T-helper 2 cell treated with Interferon-gamma antibody and Interleukin-4, amounts not matched to agents 5 μg/mL and 100 μg/mL, for 36 hours (primary cell): ENCODE results near the gene MINDY4.

Experiments used
- DNase-seq: peaks from one replicate; pipeline ENCODE4 v3.0.0; 2021; ENCODE audit warnings: low spot score
- H3K27ac Mint-ChIP-seq: one replicate; pipeline ENCODE4 v1.8.0; 2021; ENCODE audit warnings: mild to moderate bottlenecking, mixed read lengths
- H3K27me3 Mint-ChIP-seq: one replicate; pipeline ENCODE4 v1.8.0; 2021; ENCODE audit warnings: low read depth, mixed read lengths
- H3K36me3 Mint-ChIP-seq: one replicate; pipeline ENCODE4 v1.8.0; 2021; ENCODE audit warnings: low read depth, mixed read lengths
- H3K4me1 Mint-ChIP-seq: one replicate; pipeline ENCODE4 v1.8.0; 2021; ENCODE audit warnings: low read depth, mixed read lengths
- H3K4me3 Mint-ChIP-seq: one replicate; pipeline ENCODE4 v1.8.0; 2022; ENCODE audit warnings: mild to moderate bottlenecking, moderate library complexity, mixed read lengths
- H3K9me3 Mint-ChIP-seq: one replicate; pipeline ENCODE4 v1.8.0; 2021; ENCODE audit warnings: mixed read lengths

Gene MINDY4

DNA sequence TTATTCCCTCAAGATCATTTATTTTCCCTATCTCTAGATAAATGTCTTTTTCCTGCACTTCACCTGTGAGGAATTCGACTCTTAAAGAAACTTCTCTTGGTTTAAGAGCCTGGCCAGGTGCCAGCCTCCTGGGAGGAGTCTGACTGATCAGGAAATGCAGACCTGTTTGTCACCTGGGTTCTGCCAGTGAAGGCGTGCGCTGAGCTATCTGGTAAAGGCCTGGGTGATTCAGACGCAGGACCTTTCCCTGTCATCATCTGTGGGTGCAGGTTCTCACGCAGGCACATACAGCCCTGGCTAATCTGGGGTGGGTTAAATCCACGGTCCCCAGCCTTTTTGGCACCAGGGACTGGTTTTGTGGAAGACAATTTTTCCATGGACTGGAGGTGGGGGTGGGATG, 75.2 kb downstream of the MINDY4 start:
- no peaks in the 10 kb centered on the region for H3K36me3 Mint-ChIP-seq
- no peak for DNase-seq
- no peaks in the 10 kb centered on the region for H3K27me3 Mint-ChIP-seq
- no peaks in the 10 kb centered on the region for H3K4me1 Mint-ChIP-seq
- H3K9me3 Mint-ChIP-seq, result no peaks in the 10 kb centered on the region
- no peak overlapping the region for H3K27ac Mint-ChIP-seq
- H3K4me3 Mint-ChIP-seq, result no peak overlapping the region

DNA sequence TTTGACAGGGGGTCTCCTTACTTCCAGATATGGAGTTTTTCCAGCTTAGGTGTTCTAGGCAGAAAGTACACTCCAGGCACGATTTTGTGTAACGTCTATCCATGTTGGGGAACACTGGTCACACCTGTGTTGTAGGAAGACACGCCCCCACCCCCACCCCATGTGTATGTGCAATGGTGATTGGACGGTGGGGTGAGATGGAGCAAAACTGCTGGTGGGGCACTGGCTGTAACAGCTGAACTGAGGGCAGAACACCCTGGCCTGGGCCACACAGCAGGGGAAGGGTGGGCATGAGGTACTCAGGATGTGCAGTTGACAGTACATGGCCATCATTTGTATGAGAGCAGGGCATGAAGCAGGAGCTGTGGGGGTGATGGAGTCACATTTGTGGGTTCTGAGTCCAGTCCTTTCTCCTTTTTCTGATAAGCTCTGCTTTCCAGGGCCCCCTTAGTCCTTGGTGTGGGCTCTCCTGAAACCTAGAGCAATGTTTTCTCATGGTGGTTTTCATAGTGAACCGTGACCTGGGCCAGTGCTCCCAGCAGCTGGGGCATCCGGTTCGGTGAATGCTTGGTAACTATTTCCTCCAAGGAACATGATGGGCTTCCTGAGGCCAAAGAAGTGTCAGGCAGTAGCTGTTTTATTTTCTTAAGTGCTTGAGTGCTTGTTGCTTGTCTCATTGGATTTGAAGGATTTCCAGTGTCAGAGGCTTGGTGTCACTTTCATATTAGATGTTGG, 77.1 kb downstream of the MINDY4 start:
- no peak for DNase-seq
- Mint-ChIP-seq H3K4me1 (no peaks in the 10 kb centered on the region), H3K27me3 (no peaks in the 10 kb centered on the region), H3K9me3 (no peaks in the 10 kb centered on the region), H3K36me3 (no peaks in the 10 kb centered on the region), H3K27ac (no peak overlapping the region), H3K4me3 (no peak overlapping the region)

DNA sequence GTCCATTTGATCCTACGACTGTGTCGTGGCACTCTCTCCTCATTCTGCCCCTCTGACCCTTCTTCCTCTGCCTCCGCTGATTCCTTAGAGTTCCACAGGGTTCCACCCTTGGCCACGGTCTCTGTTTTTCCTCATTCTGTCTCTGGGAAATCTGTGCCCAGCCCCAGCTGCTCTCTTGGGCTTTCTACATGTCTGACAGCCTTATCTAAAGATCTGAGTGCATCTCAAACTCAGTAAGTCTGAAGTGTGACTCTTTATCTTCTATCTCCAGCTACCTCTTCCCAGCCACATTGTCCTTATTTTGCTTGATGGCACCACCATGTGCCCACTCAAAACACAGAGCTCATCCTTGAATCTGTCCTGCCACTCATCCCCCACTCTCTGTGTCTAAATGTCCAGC, 78.3 kb downstream of the MINDY4 start:
- DNase-seq, result no peak
- H3K27ac Mint-ChIP-seq, result no peak overlapping the region
- no peaks in the 10 kb centered on the region for H3K27me3 Mint-ChIP-seq
- no peaks in the 10 kb centered on the region for H3K9me3 Mint-ChIP-seq
- no peak overlapping the region for H3K4me3 Mint-ChIP-seq
- no peaks in the 10 kb centered on the region for H3K36me3 Mint-ChIP-seq
- H3K4me1 Mint-ChIP-seq, result no peaks in the 10 kb centered on the region

DNA sequence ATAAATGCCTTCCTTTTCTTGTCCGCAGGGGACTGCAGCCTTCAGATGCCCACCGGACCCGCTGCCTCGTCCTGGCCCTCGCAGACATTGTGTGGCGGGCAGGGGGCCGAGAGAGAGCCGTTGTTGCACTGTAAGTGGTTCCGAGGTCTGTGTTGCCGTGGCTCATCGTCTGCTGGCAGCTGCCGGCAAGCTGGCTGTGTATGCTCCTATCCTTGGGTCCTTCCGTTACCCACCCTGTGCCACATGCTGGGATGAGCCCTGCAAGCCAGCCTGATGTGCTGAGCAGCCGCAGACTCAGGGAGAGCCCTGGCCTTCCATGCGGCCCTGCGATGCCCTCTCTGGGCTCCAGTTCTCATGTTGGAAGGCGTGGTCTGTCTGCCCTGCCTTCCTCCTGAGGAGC, 79.2 kb downstream of the MINDY4 start:
- Mint-ChIP-seq H3K9me3 (no peaks in the 10 kb centered on the region), H3K27me3 (no peaks in the 10 kb centered on the region), H3K4me3 (no peak overlapping the region), H3K4me1 (no peaks in the 10 kb centered on the region), H3K27ac (no peak overlapping the region), H3K36me3 (no peaks in the 10 kb centered on the region)
- no peak for DNase-seq

DNA sequence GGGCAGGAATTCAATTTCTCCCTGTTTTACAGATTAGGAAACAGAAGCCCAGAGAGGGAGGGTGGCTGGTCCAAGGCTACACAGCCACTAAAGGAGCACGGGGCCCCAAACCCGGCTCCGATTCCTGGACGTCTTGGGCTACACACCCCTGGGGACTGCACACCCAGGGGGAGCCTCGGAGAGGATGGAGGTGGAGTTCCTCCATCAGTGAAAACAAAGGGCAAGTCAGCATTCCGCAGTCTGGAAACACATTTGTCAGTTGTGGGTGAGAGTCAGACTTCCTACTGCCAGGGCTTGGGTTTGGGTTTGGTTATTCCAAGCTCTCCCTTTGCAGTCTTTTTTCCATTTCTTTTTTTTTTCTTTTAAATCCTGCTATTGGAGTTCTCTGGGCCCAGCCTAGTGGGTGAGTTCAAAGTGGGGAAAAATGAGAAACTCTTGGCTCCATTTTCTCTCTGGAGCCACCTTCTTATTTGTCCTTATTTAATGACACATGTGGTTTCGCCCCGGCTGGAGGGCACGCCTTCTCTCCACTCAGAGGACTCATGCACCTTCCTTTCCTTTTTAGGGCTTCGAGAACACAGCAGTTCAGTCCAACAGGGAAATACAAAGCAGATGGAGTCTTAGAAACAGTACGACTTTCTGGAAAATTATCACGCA, 80.6 kb downstream of the MINDY4 start:
- Mint-ChIP-seq H3K4me3 (no peak overlapping the region), H3K27ac (no peak overlapping the region), H3K9me3 (no peaks in the 10 kb centered on the region), H3K4me1 (no peaks in the 10 kb centered on the region), H3K36me3 (no peaks in the 10 kb centered on the region), H3K27me3 (no peaks in the 10 kb centered on the region)
- DNase-seq, result no peak

DNA sequence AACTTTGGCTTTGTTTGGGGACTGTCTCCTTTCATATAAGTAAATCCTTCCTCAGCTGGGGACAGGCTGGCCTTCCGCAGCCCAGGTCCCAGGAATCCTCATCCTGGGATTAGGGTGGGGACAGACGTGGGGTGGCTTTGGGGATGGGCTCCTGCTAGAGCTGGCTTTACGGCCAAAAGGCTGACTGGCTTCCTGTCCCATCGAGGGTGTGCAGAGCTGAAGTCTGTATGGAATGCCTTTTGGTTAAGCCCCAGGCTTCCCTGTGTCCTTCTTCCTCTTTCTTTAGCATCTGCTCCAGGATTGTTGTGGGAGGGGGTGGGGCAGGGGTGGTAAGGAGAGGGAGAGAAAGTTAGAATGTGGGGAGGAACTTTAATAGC, 81.1 kb downstream of the MINDY4 start:
- no peaks in the 10 kb centered on the region for H3K4me1 Mint-ChIP-seq
- H3K27ac Mint-ChIP-seq, result no peak overlapping the region
- no peaks in the 10 kb centered on the region for H3K9me3 Mint-ChIP-seq
- H3K27me3 Mint-ChIP-seq, result no peaks in the 10 kb centered on the region
- H3K36me3 Mint-ChIP-seq, result no peaks in the 10 kb centered on the region
- H3K4me3 Mint-ChIP-seq, result no peak overlapping the region
- DNase-seq, result no peak

DNA sequence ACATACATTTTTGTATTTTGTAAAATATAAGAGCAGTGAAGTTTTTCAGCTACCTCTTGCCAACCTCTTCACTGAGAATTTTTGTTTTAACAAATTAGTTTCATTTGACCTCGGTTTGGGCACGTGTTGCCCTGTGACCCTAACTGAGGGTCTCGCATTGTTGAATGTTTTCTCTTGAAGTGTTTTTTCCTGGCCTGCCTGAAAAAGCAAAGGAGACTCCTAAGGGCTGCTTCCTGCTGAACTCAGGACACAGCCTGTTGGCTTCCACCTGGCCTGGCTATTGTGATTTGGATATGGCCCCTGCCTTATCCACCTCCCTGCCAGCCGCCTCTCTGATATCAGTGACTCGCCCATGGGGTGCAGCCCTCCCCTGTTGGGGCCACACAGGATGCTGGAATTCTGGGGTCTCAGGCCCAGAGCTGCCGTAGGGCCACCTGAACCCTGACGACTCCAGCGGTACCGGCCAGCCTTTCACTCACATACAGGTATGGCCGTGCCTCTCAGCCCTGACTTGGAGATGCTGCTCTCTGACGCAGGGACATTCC, 81.6 kb downstream of the MINDY4 start:
- Mint-ChIP-seq H3K27ac (no peak overlapping the region), H3K4me1 (no peaks in the 10 kb centered on the region), H3K36me3 (no peaks in the 10 kb centered on the region), H3K4me3 (no peak overlapping the region), H3K27me3 (no peaks in the 10 kb centered on the region), H3K9me3 (no peaks in the 10 kb centered on the region)
- no peak for DNase-seq

DNA sequence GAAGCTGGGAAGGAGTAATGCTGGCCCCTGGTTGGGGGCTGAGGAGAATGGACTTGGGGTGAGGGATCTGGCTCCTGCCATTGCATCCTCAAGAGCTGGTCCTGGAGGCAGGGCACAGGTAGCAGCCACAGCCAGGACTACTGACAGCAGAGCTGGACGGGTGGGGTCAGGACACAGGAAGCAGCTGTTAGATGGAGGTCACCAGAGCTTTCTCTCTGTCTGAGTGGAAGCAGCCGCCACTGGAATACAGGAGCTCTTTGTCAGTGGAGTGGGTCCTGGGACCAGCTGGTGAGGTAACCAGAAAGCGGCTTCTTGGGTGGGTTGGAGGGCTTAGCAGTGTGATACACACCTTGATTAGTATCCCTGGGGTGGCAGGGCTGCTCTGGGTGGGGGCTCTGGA, 82.4 kb downstream of the MINDY4 start:
- no peaks in the 10 kb centered on the region for H3K9me3 Mint-ChIP-seq
- H3K4me3 Mint-ChIP-seq, result no peak overlapping the region
- no peaks in the 10 kb centered on the region for H3K27me3 Mint-ChIP-seq
- DNase-seq, result no peak
- H3K27ac Mint-ChIP-seq, result no peak overlapping the region
- H3K4me1 Mint-ChIP-seq, result no peaks in the 10 kb centered on the region
- H3K36me3 Mint-ChIP-seq, result no peaks in the 10 kb centered on the region

DNA sequence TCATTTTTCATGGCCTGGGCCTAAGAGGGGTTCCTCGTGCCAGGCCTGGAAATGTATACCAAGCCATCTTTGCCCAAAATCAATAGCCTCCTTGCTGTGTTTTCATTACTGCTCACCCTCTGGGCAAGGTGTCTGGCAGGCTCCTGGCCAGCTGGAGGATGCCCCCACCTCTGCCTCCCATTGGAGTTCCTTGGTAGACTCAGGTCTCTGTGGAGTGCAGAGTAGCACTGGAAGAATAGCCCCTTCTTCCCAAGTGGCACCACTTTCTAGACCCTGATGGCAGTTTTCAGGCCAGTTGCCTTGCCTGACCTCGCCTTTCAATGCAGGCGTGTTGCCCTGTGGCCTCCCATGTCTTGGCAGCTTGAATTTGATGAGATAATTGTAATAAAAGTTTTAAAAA, 84.7 kb downstream of the MINDY4 start:
- H3K9me3 Mint-ChIP-seq, result no peaks in the 10 kb centered on the region
- H3K4me3 Mint-ChIP-seq, result no peak overlapping the region
- no peak for DNase-seq
- H3K4me1 Mint-ChIP-seq, result no peaks in the 10 kb centered on the region
- H3K27me3 Mint-ChIP-seq, result no peaks in the 10 kb centered on the region
- H3K27ac Mint-ChIP-seq, result no peak overlapping the region
- H3K36me3 Mint-ChIP-seq, result no peaks in the 10 kb centered on the region

DNA sequence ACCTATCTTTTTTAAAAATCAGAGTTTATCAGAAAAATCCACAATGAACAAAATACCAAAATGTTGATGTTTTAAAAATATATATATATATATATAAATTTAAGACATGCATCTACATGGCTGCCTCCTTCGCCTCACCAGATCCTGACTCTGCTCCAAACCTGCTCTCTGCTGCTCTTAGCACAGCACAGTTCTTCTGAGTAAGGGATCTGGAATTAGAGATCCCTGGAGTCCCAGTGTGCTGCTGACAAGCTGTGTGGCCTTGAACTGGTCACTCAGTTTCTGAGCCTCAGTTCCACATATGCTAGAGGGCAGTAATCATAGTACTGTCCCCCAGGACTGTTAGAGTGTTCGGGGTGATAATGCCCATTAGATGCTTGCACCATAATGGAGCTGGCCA, 87.4 kb downstream of the MINDY4 start:
- Mint-ChIP-seq H3K36me3 (no peaks in the 10 kb centered on the region), H3K4me1 (no peaks in the 10 kb centered on the region), H3K27ac (no peak overlapping the region), H3K9me3 (no peaks in the 10 kb centered on the region), H3K4me3 (no peak overlapping the region), H3K27me3 (no peaks in the 10 kb centered on the region)
- DNase-seq, result no peak

DNA sequence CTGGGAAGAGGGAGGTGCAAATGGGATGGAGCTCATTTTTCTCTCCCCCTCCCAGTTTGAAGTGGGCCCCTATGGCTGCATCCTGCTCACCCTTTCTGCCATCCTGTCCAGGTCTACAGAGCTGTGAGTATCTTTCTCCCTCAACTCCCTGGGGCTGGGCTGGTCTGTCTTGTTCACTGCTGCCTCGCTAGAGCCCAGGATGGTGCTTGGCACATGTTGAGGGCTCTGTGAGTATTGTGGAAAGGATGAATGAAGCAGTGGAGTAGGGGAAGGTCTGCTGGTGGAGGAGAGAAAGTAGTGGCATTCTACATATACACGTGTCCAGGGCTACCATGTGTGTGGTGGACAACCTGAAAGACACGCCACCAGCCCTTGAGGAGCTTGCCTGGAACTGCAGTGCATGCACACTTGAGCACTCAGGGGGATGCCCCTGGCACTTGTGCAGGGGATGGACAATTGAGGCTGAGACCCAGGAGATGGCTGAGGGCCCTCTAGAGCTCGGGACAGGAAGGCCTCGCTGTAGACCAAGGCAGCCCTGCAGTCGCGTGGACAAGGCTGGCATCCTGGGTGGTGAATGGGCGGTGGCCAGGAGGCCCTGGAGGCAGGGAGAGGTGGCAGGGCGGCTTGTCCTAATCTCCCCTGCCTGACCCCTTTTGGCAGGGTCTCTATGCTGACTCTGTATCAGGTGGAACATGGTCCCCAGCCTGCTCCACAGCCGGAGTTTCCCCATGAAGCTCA, 88.2 kb downstream of the MINDY4 start:
- DNase-seq, result no peak
- H3K27me3 Mint-ChIP-seq, result no peaks in the 10 kb centered on the region
- H3K27ac Mint-ChIP-seq, result no peak overlapping the region
- H3K4me3 Mint-ChIP-seq, result no peak overlapping the region
- H3K36me3 Mint-ChIP-seq, result no peaks in the 10 kb centered on the region
- no peaks in the 10 kb centered on the region for H3K4me1 Mint-ChIP-seq
- H3K9me3 Mint-ChIP-seq, result no peaks in the 10 kb centered on the region

DNA sequence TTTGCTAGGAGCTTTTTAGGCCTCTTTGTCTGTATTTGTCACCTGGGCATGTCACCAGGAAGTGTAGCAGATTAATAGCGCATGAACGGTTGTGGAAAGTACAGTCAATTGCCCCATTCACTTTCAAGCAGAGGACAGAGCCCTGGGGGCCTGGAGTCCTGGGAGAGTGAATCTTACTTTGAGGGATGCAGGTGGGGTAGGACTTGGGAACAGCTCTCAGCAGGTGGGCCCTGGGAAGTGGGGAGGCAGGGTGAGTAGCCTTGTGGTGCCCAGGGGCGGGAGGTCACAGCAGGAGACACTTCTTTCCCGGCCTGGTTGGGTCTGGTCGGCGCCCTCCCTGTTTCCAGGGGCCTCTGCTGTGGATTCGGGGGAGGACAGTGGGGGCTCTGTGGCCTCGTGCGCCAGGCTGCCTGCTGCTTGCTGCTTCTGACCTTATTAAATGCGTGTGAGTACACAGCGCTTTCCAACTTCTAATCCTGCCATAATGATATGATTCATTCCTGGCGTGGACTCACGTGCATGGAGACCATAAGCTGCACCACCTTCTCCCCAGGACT, 88.8 kb downstream of the MINDY4 start:
- H3K27ac Mint-ChIP-seq, result no peak overlapping the region
- no peak overlapping the region for H3K4me3 Mint-ChIP-seq
- H3K27me3 Mint-ChIP-seq, result no peaks in the 10 kb centered on the region
- no peaks in the 10 kb centered on the region for H3K4me1 Mint-ChIP-seq
- H3K36me3 Mint-ChIP-seq, result no peaks in the 10 kb centered on the region
- DNase-seq, result no peak
- no peaks in the 10 kb centered on the region for H3K9me3 Mint-ChIP-seq

DNA sequence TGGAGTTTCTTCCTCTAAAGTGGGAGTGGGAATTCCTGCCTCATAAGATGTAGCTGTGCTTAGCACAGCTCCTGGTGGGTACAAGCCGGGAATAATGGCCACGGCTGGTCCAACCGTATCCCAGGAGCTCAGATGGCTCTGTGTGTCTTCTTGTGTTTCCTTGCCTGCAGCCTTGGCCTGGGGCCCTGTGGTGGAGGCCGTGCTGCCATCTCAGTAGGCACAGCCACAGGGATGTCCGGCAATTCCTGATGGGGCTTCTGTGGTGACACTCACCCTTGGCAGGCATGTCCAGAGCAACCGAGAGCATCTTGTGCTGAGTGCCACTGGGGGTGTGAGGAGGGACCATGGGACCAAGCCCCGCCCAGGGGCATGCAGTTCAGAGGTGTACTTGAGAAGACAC, 90.4 kb downstream of the MINDY4 start:
- DNase-seq, result no peak
- no peaks in the 10 kb centered on the region for H3K4me1 Mint-ChIP-seq
- no peaks in the 10 kb centered on the region for H3K27me3 Mint-ChIP-seq
- H3K27ac Mint-ChIP-seq, result no peak overlapping the region
- no peaks in the 10 kb centered on the region for H3K9me3 Mint-ChIP-seq
- H3K36me3 Mint-ChIP-seq, result no peaks in the 10 kb centered on the region
- H3K4me3 Mint-ChIP-seq, result no peak overlapping the region
